ENCODE results near the gene PHF20.
A peak's percentile ranks its signal among the peaks of the same experiment; 100 is the strongest.
"Not testable (repeated sequence)": the region's sequence is repeated elsewhere in the genome, so short reads cannot be mapped to it uniquely, and the experiment has no call there.

Gene PHF20

GRCh38 chr20:35771689-35772562 is at the start of gene PHF20:
PHF20 (plus strand) TSS chr20:35772015; CDS start chr20:35801523, 29,508 bp downstream.
- DNase-seq (ENCODE audit: extremely low read depth in 1 of 2, low read depth in 1 of 2) = peak; percentile 97 to 99

- not testable (repeated sequence) for DNase-seq (ENCODE audit: extremely low read depth in 1 of 2, low read depth in 1 of 2)
Observed at GRCh38 chr20:35723275-35723639, 48.6 kb upstream of the PHF20 start.

GRCh38 chr20:35723652-35724320 is 48.0 kb upstream of the PHF20 start:
- DNase-seq (ENCODE audit: extremely low read depth in 1 of 2, low read depth in 1 of 2) = not testable (repeated sequence)

GRCh38 chr20:35724321-35725230 is 47.2 kb upstream of the PHF20 start:
- DNase-seq (ENCODE audit: extremely low read depth in 1 of 2, low read depth in 1 of 2) = no peak

GRCh38 chr20:35726842-35727711 is 44.7 kb upstream of the PHF20 start:
- DNase-seq (ENCODE audit: extremely low read depth in 1 of 2, low read depth in 1 of 2) = no peak

- DNase-seq (ENCODE audit: extremely low read depth in 1 of 2, low read depth in 1 of 2) = no peak
Observed at GRCh38 chr20:35729283-35729807, 42.5 kb upstream of the PHF20 start.

- DNase-seq (ENCODE audit: extremely low read depth in 1 of 2, low read depth in 1 of 2) = no peak
Observed at GRCh38 chr20:35729836-35730582, 41.8 kb upstream of the PHF20 start.

GRCh38 chr20:35730583-35731468 is 41.0 kb upstream of the PHF20 start:
- no peak for DNase-seq (ENCODE audit: extremely low read depth in 1 of 2, low read depth in 1 of 2)

GRCh38 chr20:35731469-35731788 is 40.4 kb upstream of the PHF20 start:
- DNase-seq (ENCODE audit: extremely low read depth in 1 of 2, low read depth in 1 of 2) = no peak

GRCh38 chr20:35731862-35732643 is 39.8 kb upstream of the PHF20 start:
- no peak for DNase-seq (ENCODE audit: extremely low read depth in 1 of 2, low read depth in 1 of 2)

- no peak for DNase-seq (ENCODE audit: extremely low read depth in 1 of 2, low read depth in 1 of 2)
Observed at GRCh38 chr20:35732644-35732982, 39.2 kb upstream of the PHF20 start.

- DNase-seq (ENCODE audit: extremely low read depth in 1 of 2, low read depth in 1 of 2) = no peak
Observed at GRCh38 chr20:35734374-35734773, 37.4 kb upstream of the PHF20 start.

GRCh38 chr20:35734777-35735649 is 36.8 kb upstream of the PHF20 start:
- DNase-seq (ENCODE audit: extremely low read depth in 1 of 2, low read depth in 1 of 2) = no peak

GRCh38 chr20:35735826-35736470 is 35.9 kb upstream of the PHF20 start:
- no peak for DNase-seq (ENCODE audit: extremely low read depth in 1 of 2, low read depth in 1 of 2)

GRCh38 chr20:35737865-35738333 is 33.9 kb upstream of the PHF20 start:
- DNase-seq (ENCODE audit: extremely low read depth in 1 of 2, low read depth in 1 of 2) = no peak
